ENCODE results near the gene DDX10.
"Not testable (repeated sequence)": the region's sequence is repeated elsewhere in the genome, so short reads cannot be mapped to it uniquely, and the experiment has no call there.

The DDX10 gene

GRCh38 chr11:108807262-108807661 is 142.4 kb downstream of the DDX10 start:
- no peak for TF ChIP-seq CTCF (IDR thresholded peaks at IDR 0.05; ENCODE audit: borderline replicate concordance, insufficient read depth, low read depth, low read length)
- H3K4me3 ChIP-seq (ENCODE audit: low read depth, low read length): no peak overlapping the region

- TF ChIP-seq CTCF (IDR thresholded peaks at IDR 0.05; ENCODE audit: borderline replicate concordance, insufficient read depth, low read depth, low read length): no peak
- no peak overlapping the region for H3K4me3 ChIP-seq (ENCODE audit: low read depth, low read length)
Observed at GRCh38 chr11:108813086-108813485, 148.2 kb downstream of the DDX10 start.

- no peak for TF ChIP-seq CTCF (IDR thresholded peaks at IDR 0.05; ENCODE audit: borderline replicate concordance, insufficient read depth, low read depth, low read length)
- no peak overlapping the region for H3K4me3 ChIP-seq (ENCODE audit: low read depth, low read length)
Observed at GRCh38 chr11:108817976-108818375, 153.1 kb downstream of the DDX10 start.

- no peak overlapping the region for H3K4me3 ChIP-seq (ENCODE audit: low read depth, low read length)
- no peak for TF ChIP-seq CTCF (IDR thresholded peaks at IDR 0.05; ENCODE audit: borderline replicate concordance, insufficient read depth, low read depth, low read length)
Observed at GRCh38 chr11:108818971-108819370, 154.1 kb downstream of the DDX10 start.

- no peak for TF ChIP-seq CTCF (IDR thresholded peaks at IDR 0.05; ENCODE audit: borderline replicate concordance, insufficient read depth, low read depth, low read length)
- H3K4me3 ChIP-seq (ENCODE audit: low read depth, low read length): no peak overlapping the region
Observed at GRCh38 chr11:108819957-108820356, 155.1 kb downstream of the DDX10 start.

- not testable (repeated sequence) for H3K4me3 ChIP-seq (ENCODE audit: low read depth, low read length)
Observed at GRCh38 chr11:108823960-108824359, 159.1 kb downstream of the DDX10 start.

- no peak overlapping the region for H3K4me3 ChIP-seq (ENCODE audit: low read depth, low read length)
- TF ChIP-seq CTCF (IDR thresholded peaks at IDR 0.05; ENCODE audit: borderline replicate concordance, insufficient read depth, low read depth, low read length): no peak
Observed at GRCh38 chr11:108824545-108824944, 159.7 kb downstream of the DDX10 start.

GRCh38 chr11:108825381-108825780 is 160.5 kb downstream of the DDX10 start:
- H3K4me3 ChIP-seq (ENCODE audit: low read depth, low read length): no peak overlapping the region
- no peak for TF ChIP-seq CTCF (IDR thresholded peaks at IDR 0.05; ENCODE audit: borderline replicate concordance, insufficient read depth, low read depth, low read length)
